Measurements from ENCODE around the gene ZNF662.
A peak's percentile ranks its signal among the peaks of the same experiment; 100 is the strongest.
"Not testable (repeated sequence)": the region's sequence is repeated elsewhere in the genome, so short reads cannot be mapped to it uniquely, and the experiment has no call there.

Gene ZNF662

DNA sequence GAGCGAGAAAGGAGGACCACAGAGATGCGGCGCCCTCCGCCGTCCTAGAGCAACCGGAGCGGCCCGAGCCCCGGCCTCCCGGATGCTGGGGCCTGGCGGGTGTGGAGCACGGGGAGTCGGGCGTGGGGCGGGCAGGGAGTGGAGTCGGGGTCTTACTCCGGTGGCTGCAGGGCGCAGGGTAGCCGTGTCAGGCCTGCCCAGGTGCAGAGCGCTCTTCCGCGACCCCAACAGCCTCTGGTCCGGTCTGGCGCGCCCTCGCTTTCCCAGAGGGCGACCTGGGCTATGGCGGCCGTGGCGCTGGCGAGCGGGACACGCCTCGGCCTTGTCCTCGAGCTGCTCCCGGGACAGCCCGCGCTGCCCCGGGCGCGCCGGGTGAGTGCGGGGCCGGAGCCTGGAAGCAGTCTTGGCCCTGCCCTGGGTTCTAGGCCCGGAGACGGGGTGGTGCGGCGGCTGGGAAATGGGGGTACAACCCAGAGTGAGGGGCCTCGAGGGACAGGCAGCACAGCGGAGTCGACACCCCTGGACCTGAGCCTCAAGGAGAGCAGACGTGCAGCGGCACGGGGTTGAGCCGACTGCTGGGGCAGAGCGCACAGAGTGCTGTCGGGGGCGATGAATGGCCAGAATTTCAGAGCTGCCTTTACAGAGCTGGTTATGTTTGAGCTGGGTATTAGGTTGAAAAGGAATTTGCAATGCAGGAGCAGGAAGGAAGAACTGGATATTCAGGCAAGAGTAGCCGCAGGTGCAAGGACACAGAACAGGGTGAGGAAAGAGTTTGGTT lies at the start of gene ZNF662:
Gene ZNF662, plus strand, starts transcription at position 73 of the 778 bp plus-strand sequence. CDS start 1,973 bp downstream, outside the sequence.
- no peak for DNase-seq (ENCODE audit: low read depth)

DNA sequence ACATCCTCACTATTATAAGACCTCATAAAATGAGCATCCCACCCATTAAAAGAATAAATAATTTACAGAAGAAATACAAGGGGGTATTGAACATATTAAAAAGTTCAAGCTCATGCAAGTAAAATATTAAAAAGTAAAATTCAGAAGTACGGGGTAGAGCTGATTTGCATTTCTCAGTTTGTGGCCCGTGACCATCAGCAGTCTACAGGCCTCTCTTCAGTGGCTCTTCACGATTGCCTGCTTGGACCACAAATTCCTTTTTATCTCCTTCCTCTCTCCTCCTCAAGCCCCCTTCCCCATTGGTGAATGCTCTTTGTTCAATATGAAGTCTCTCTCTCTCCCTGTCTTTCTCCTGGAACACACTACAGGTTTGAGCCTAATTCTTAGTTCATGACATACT lies 49.4 kb upstream of the ZNF662 start:
- DNase-seq (ENCODE audit: low read depth), result no peak

DNA sequence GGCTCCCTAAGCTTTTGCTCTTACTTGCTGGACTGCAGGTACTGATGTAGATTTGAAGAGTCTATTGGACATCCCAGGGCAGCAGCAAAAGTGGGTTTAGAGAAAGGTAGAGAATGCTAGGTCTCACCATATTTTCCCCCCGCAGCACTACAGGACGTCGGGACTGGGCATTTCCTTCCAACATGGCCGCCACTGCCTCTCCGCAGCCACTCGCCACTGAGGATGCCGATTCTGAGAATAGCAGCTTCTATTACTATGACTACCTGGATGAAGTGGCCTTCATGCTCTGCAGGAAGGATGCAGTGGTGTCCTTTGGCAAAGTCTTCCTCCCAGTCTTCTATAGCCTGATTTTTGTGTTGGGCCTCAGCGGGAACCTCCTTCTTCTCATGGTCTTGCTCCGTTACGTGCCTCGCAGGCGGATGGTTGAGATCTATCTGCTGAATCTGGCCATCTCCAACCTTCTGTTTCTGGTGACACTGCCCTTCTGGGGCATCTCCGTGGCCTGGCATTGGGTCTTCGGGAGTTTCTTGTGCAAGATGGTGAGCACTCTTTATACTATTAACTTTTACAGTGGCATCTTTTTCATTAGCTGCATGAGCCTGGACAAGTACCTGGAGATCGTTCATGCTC lies 41.5 kb upstream of the ZNF662 start:
- DNase-seq (ENCODE audit: low read depth), result no peak

DNA sequence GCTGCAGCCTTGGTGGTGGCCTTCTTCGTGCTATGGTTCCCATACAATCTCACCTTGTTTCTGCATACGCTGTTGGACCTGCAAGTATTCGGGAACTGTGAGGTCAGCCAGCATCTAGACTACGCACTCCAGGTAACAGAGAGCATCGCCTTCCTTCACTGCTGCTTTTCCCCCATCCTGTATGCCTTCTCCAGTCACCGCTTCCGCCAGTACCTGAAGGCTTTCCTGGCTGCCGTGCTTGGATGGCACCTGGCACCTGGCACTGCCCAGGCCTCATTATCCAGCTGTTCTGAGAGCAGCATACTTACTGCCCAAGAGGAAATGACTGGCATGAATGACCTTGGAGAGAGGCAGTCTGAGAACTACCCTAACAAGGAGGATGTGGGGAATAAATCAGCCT lies 40.7 kb upstream of the ZNF662 start:
- no peak for DNase-seq (ENCODE audit: low read depth)

DNA sequence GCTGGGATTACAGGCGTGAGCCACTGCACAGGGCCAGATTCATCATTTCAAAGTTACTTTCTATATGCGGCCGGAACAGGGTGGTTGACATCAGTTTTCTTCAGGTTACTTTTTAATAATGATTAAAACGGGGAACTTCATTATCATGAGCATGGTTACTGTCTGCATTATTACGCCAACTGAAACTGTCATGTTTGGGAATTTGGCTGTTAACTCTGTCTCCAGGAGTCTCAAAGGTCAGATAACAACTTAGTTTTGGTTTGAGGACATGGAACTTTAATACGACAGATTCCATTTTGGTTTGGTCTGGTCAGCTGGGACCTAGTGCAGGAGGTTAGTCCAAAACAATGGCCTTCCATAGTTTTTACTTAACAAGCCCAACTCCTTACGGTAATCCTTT lies 38.8 kb upstream of the ZNF662 start:
- no peak for DNase-seq (ENCODE audit: low read depth)

DNA sequence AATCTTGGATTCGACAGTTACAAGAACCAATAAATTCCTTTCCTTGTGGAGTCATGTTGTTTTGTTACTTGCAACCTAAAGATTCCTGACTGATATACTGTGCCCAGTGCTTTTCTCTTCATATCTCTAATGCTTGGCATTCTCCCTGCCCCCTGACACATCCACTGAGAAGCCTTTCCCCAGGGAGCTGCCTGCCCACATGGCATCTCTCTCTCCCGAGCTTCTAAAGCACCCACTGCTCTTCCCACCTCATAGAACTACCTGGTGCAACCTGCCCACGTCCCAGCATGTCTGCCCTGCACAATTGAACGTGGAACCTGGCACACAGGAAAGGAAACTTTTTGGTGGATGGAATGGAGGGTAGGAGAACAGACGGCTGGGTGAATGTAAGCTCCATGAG lies 37.1 kb upstream of the ZNF662 start:
- no peak for DNase-seq (ENCODE audit: low read depth)

DNA sequence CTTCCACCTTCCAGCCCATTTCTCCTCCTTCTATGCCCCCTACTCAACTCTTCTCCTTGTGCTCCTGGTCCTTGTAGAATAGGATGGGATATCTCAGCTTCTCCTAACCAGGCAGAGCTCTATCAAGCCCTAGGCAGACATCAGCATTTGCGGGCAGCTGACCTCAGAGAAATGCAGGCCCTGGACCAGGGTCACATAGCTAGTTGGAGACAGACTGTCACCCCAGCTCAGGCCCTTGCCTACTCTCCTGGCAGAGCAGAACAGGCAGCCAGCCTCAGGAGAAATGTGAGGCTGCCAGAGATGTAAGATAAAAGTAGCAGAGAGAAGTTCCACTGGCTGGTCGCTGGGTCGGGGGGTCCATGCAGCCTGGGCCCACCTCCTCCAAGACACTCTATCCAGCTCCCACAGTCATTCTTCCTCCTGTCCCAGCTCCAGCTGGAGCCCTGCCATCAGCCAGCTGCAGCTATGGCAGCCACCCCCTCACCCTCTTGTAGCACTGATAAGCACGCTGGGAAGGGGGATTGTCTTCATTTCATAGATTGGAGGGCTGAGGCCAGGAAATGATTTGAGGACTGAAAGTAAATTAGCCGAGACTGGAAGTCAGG lies 34.2 kb upstream of the ZNF662 start:
- DNase-seq (ENCODE audit: low read depth), result no peak

DNA sequence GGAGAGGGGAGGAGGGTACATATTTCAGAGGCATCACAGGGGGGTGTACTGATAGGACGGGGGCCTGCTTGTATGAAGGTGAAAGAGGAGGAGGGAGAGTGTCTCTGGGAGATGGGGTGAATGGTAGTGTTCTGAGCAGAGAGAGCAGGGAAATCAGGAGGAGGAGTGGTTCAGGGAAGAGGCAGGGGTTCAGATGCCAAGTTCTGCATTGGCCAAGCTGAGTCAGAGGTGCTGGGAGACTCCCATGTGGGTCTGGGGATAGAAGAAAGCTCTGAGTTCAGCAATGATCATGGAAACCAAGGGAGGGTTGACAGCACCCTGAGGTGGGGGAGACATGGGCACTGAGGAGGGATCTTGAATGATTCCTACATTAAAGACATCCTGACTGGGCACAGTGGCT lies 33.2 kb upstream of the ZNF662 start:
- no peak for DNase-seq (ENCODE audit: low read depth)

DNA sequence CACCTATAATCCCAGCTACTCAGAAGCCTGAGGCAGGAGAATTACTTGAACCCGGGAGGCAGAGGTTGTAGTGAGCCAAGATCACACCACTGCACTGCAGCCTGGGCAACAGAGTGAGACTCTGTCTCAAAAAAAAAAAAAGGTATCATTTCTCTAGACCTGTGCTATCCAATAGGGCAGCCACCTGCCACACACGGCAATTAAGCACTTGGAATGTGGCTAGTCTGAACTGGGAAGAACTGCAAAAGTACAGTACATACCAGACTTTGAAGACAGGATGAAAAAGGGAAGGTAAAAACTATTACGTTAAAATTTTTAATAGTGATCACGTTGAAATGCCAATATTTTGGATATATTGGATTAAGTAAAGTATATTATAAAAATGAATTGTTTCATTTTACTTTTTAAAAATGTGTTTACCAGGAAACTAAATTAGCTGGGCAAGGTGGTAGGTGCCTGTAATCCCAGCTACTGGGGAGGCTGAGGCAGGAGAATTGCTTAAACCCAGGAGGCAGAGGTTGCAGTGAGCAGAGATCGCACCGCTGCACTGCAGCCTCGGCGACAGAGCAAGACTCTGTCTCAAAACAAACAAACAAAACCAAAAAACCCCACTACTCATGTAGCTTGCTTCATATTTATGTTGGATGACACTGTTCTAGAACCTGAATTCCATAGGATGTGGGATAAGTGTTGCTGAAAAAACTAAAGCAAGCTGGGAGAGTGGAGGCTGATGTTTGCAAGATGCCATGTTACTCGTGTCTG lies 32.5 kb upstream of the ZNF662 start:
- DNase-seq (ENCODE audit: low read depth), result no peak

DNA sequence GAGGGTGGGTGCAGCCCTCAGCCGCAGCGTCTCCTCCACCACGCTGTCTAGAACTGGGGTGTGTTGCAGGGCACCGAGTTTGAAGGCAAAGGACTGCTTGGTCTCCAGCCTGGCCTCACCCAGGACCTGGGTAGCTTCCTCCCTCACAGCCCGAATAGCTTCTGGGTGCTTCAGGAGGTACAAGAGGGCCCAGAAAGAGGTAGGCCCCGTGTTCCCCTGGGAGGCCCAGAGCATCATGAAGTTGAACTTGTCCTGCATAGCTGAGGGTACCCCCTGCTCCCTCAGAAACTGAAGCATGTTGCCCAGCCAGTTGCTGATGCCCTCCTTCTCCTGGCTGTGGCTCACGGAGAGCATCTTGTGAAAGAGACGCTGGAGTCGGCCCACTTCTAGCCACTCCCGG lies 31.2 kb upstream of the ZNF662 start:
- DNase-seq (ENCODE audit: low read depth), result no peak

DNA sequence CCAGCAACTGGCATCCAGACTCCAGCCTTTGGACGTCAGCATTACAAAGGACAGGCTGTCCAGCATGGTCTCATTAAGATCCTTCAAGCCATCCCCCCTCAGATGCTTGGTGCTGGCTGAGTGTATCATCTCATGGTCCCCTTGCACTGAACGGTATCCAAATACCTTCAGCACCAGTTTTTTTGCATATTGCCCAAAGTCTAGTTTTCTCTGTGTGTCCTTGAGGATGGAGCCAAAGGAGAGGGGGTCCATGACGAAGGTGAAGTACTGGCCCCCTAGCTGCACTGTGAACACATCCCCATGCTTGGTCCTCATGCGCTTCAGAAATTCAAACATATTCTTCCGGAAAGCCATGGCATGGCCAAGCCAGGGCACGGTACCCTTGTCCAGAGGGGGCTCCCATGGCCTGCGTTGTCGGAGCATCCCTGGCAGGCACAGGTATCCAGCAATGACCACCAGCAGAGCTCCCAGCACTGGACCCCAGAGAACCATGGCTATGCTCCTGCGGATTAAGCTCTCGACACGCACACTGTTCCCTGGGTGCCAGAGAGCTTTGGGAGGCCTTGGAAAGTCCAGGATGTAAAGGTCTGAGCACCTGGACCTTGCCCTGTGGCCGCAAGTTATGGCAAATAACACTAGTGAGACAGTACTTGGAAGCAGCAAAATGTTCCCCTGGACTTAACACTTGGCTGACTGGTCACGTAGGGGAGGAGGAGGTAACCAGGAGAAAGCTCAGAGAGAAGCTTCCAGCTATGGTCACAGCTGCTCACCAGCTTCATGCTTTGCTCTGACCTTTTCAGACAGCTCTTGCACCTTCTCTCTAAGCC lies 30.4 kb upstream of the ZNF662 start, which contains the start of gene CYP8B1:
Gene CYP8B1, minus strand, starts transcription at position 555 of the 827 bp plus-strand sequence. Its CDS starts 63 bp downstream, at position 492.
- DNase-seq (ENCODE audit: low read depth), result no peak

DNA sequence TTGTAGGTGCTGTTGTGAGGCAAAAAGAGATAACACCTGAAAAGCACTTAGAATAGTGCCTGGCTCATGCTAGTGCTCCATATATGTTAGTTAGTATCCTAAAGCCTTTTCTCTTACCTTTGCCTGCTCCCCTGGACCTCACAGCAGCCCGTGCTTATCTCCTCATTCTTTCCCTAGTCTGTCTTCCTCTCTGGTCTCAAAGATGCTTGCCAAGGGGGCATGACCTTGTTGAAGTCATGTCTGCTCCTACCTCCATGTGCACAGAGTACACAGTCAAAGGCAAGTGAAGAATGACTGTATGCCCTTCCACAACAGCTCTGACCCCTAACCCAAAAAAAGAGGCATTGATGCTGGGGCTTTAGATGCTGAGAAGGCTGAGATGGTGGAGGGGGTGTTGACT lies 29.5 kb upstream of the ZNF662 start:
- no peak for DNase-seq (ENCODE audit: low read depth)

DNA sequence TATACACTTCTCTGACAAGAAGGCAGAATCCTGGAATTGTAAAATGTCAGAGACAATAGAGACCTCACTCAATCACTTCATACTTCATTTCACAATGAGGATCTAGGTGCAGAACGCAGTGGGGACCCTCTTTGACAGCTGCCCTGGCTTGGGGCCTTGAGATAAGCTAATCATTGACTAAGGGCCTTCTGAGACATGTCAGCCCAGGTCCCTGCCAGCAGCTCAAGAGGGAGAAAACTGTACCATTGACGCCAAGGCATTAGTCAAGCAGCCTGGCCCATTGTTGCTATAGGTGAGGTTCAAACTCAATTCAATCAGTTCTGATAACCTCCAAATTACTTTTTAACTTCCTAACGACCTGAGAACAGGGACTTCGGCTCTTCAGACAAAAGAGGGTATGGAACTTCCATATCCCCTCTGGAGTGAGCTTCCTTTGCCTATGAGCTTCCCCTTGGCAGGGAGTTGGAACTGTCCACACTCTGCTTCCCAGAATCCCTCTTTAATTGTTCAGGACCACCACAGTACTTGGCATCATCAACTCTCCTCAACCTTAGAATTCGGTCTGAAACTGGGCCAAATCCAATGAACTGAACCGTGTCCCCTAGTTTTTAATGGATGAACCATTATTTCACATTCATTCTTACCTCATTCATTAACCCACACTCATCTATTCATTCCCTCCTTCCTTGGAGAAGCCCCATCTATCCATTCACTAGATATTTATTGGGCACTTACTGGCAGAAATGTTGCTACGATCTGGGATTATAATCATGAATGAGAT lies 28.8 kb upstream of the ZNF662 start:
- DNase-seq (ENCODE audit: low read depth), result no peak

DNA sequence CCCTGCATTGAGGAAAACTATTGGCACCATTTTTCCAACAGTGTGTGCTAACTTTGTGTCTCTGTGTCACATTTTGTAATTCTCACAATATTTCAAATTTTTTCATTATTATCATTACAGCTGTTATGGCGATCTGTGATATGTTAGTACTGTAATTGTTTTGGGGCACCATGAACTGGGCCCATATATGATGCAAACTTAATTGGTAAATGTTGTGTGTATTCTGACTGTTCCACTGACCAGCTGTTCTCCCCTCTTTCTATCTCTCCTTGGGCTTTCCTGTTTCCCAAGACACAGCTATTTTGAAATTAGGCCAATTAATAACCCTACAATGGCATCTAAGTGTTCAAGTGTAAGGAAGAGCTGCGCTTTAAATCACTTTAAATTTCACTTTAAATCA lies 28.1 kb upstream of the ZNF662 start:
- no peak for DNase-seq (ENCODE audit: low read depth)

DNA sequence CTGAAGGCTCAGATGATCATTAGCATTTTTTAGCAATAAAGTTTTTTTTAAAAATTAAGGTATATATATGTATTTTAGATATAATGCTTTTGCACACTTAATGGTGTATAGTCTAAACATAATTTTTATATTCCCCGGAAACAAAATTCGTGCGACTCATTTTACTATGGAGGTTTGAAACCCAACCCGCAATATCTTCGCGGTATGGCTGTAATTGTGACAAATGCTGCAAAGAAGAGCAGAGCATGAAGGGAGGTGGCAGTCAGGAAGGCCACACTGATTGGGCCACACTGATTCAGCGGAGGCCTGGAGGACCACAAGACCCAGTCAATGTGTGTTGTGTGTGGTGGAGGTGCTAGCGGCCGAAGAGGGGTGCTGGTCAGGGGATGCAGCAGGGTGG lies 25.8 kb upstream of the ZNF662 start:
- DNase-seq (ENCODE audit: low read depth), result no peak

DNA sequence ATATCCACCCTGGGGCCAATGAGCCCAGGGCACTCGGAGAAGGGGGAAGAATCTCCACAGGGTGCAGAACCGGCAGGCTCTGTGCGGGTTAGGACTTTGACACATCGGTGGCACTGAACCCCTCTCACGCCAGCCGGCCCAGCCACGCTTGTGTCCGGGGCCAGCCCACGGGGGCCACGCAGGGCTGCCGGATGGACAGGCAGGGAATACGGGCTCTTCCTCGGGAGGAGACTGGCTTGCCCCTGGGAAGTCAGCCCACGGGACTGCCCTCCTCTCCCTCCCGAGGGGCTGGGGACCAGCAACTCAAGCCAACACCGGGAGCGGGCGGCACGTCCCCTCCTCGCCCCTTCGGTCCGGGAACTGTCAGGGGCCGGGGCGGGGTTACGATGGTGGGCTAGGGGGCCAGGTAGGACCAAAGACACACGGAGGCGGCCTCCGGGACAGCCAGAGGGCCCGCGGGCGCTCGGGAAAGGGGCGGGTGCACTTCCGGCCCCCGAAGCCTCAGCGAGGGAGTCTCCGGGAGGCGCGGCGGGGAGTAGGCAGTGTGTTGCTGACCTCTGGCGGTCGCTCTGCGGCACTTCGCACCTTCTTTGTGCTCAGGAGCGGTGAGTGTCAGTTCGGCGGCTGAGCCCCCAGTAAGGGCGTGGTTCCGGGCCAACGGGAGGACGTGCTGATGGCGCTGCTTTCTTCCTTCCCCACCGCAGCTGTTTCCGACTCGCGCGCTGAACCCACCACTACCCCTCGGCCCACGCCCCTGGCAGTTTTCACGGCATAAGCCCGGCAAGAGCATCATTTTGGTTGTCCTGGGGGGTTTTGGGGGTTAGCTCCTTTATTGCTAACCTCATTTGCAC lies 25.1 kb upstream of the ZNF662 start:
- DNase-seq (ENCODE audit: low read depth), result peak; percentile 68

DNA sequence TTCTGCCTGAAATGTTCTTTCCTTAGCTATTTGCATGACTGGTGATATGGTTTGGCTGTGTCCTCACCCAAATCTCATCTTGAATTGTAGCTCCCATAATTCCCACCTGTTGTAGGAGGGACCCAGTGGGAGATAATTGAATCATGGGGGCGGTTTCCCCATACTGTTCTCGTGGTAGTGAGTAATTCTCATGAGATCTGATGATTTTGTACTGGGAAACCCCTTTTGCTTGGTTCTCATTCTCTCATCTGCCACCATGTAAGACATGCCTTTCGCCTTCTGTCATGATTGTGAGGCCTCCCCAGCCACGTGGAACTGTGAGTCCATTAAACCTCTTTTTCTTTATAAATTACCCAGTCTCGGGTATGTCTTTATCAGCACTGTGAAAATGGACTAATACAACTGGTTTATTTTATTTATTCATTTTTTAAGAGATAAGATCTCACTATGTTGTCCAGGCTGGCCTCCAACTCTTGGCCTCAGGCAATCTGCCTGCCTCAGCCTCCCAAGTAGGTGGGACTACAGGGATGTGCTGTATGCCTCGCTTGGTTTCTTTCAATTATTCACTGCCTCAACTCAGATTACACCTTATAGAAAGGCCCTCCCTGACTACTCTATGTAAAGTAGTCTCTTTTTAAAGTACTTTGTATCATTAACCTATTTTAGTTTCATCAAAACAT lies 22.6 kb upstream of the ZNF662 start:
- DNase-seq (ENCODE audit: low read depth), result not testable (repeated sequence)

DNA sequence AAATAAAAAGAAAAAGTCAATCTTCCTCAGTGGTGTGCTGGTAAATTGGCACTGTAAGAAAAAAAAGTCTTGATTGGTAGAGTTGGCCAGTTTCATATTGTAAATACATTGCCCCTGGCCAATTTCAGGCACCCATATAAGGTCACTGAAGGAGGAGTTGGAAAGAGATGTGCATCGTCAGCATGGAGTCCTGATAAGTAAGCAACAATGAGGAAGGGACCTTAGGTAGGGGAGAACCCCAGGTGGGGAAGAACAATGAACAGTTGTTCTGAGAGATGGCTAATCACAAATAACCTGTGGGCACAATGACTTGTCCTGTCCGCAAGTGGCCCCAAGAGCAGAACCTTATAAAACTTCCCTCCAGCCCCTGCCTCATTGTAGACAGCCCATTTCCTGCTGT lies 21.6 kb upstream of the ZNF662 start:
- DNase-seq (ENCODE audit: low read depth), result no peak

DNA sequence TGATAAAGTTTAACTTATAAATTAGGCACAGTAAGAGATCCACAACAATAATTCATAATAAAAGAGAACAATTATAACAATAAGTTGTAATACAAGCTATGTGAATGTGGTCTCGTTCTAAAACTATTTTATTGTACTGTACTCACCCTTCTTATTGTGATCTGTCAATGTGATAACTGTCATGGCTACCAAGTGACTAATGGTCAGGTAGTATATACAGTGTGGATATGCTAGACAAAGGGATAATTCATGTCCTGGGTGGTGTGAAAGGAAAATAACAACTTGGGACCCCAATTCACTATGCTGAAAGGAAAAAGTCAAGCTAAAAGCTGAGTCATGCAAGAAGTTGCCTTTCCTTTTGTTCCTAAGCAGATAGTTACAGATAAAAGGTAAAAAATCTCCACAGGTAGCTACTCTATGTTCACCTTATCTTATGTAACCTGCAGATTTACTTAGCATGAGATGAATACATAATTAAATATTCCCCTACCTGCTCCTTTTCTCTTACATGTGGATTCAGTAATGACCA lies 19.6 kb upstream of the ZNF662 start:
- no peak for DNase-seq (ENCODE audit: low read depth)
